Activated T-cell treated with anti-CD3 and anti-CD28 coated beads, Interleukin-2, amount 50 U/mL, for 72 hours (primary cell): ENCODE measurements around the gene FMN1. TPM values are rescaled to one million over a fixed set of nuclear protein-coding genes. Genes with fewer than 3 reads are reported as not detected.

Experiments used
- ATAC-seq, 2 donors: fragments of 150-1000 bp; cut with Tn5 transposase; replicated peaks in 1 of 2; 2 replicates each; pipeline ENCODE4 v1.10.0; 2021; ENCODE audit warnings: moderate library complexity in 2 of 2, mild to moderate bottlenecking in 1 of 2
- DNase-seq, 2 donors: peaks; one replicate each; pipeline ENCODE4 v3.0.0; 2021 to 2022; ENCODE audit warnings: mixed read lengths in 1 of 2
- H3K27ac Mint-ChIP-seq: one replicate; pipeline ENCODE4 v1.8.0; 2022; ENCODE audit warnings: mild to moderate bottlenecking, moderate library complexity, mixed read lengths
- H3K27me3 Mint-ChIP-seq: one replicate; pipeline ENCODE4 v1.8.0; 2022; ENCODE audit warnings: low read depth, mixed read lengths
- H3K36me3 Mint-ChIP-seq, 2 donors: one replicate each; pipeline ENCODE4 v1.8.0; 2022; ENCODE audit warnings: mixed read lengths in 2 of 2, mild to moderate bottlenecking in 1 of 2; ENCODE audit not compliant: insufficient read depth in 2 of 2
- H3K4me1 Mint-ChIP-seq: one replicate; pipeline ENCODE4 v1.8.0; 2022; ENCODE audit warnings: low read depth, mixed read lengths
- H3K4me3 Mint-ChIP-seq, 2 donors: one replicate each; pipeline ENCODE4 v1.8.0; 2022; ENCODE audit warnings: mild to moderate bottlenecking in 2 of 2, mixed read lengths in 2 of 2, moderate library complexity in 2 of 2
- H3K9me3 Mint-ChIP-seq, 2 donors: one replicate each; pipeline ENCODE4 v1.8.0; 2022; ENCODE audit warnings: mixed read lengths in 2 of 2
- total RNA-seq, 2 donors: library from RNA; stranded (reverse); gene quantifications; one replicate each; pipeline ENCODE4 v1.2.3, GENCODE V29; 2022

FMN1 gene
- total RNA-seq, 2 donors from 2014 or later = 0.74 to 1.1 TPM

DNA sequence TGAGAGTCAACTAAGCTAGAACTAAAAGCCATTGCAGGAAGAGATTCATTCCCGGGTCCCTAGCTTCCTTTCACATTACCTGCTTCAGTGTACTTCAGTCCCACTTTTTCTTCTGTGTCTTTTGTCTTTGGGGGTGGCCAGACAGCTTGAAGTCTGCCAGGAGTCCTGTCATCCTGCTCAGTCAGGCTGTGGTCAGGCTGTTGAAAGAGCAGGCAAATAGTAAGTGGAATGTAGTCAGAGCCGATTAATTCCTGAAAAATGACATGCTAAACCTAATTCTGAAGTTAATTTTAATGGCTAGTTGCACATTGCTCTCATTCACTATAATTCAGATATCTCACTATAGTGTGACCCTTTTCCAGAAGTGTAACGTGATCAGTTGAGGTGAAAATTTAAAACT, 129.6 kb downstream of the FMN1 start:
- no peaks in the 10 kb centered on the region for H3K36me3 Mint-ChIP-seq
- DNase-seq (no peak), ATAC-seq (no peak)
- peaks cover 18% of the 10 kb centered on the region for H3K4me1 Mint-ChIP-seq
- H3K27me3 Mint-ChIP-seq = peaks cover 9% of the 10 kb centered on the region
- no peak overlapping the region for H3K27ac Mint-ChIP-seq
- no peaks in the 10 kb centered on the region for H3K9me3 Mint-ChIP-seq
- no peak overlapping the region for H3K4me3 Mint-ChIP-seq

DNA sequence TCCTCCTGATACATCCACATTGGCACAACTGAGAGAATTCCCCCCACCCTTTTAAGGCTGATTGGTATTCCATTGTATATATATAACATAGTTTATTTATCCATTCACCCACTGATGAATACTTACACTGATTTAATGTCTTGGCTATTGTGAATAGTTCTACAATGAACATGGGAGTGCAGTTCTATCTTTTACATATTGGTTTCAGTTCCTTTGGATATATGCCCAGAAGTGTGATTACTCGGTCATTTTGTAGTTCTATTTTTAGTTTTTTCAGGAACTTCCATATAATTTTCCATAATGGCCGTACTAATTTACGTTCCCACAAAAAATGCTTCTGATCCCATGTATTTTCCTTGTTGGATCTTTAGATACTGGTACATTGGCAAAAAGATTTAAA, 135.3 kb downstream of the FMN1 start:
- Mint-ChIP-seq H3K9me3 (no peaks in the 10 kb centered on the region), H3K4me1 (no peaks in the 10 kb centered on the region), H3K36me3 (no peaks in the 10 kb centered on the region), H3K27ac (no peak overlapping the region), H3K27me3 (no peaks in the 10 kb centered on the region), H3K4me3 (no peak overlapping the region)
- ATAC-seq = no peak
- no peak for DNase-seq

DNA sequence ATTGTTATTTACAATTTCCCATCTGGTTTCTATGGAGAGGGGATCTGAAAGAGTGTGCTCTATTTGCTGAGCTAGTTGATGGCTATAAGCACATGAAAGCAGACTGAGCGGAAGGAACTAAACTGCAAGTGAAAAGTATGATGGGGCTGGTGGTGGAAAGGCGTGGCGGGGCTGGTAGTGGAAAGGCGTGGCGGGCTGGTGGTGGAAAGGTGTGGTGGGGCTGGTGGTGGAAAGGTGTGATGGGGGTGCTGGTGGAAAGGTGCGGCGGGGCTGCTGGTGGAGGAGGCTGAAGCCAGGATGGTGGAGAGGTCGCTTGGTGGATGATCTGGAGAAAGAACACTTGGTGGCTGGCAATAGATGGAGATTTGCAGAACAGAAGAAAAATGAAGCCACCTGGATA, 136.7 kb downstream of the FMN1 start:
- H3K4me1 Mint-ChIP-seq = no peaks in the 10 kb centered on the region
- ATAC-seq = no peak
- no peak overlapping the region for H3K27ac Mint-ChIP-seq
- no peak for DNase-seq
- H3K36me3 Mint-ChIP-seq = no peaks in the 10 kb centered on the region
- no peaks in the 10 kb centered on the region for H3K9me3 Mint-ChIP-seq
- no peak overlapping the region for H3K4me3 Mint-ChIP-seq
- no peaks in the 10 kb centered on the region for H3K27me3 Mint-ChIP-seq

DNA sequence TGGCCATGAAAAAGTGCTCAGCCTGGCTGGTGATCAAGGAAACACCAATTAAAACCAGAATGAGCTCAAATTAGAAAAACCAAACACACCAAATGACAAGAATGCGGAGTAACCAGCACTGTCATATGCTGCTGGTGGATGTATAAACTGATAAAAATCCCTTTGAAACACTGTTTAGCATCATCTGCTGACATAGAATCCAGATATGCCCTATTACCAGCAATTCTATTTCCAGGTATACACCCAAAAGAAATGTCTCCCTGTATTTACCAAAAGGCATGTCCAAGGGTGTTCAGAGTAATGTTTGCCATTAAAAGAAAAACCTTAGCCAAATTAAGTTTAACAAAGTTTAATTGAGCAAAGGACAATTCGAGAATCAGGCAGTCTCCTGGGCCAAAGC, 138.6 kb downstream of the FMN1 start:
- no peak overlapping the region for H3K27ac Mint-ChIP-seq
- no peaks in the 10 kb centered on the region for H3K27me3 Mint-ChIP-seq
- DNase-seq (no peak), ATAC-seq (no peak)
- H3K4me3 Mint-ChIP-seq = no peak overlapping the region
- no peaks in the 10 kb centered on the region for H3K4me1 Mint-ChIP-seq
- H3K36me3 Mint-ChIP-seq = no peaks in the 10 kb centered on the region
- no peaks in the 10 kb centered on the region for H3K9me3 Mint-ChIP-seq

DNA sequence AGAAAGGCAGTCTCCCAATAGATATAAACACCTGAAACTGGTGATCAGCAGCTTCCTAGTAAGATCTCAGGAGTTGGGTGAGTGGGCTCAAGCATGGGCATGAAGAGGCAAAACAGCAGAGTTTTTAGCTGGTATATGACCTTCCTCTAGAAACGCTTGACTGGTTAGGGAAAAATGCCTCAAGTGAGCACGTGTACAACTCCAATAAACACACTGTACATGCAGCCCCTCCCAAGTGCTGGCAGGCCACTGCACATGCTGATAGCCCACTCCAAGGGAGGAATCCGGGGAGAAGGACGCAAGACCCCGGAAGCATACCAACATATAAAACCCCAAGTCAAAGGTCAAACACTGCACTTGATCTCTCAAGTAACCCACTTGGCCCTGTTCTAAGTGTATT, 143.0 kb downstream of the FMN1 start:
- Mint-ChIP-seq H3K4me3 (no peak overlapping the region), H3K27ac (no peak overlapping the region), H3K9me3 (peaks cover 6 to 7% of the 10 kb centered on the region in 2 donors), H3K36me3 (peaks cover 8 to 13% of the 10 kb centered on the region in 2 donors), H3K27me3 (no peaks in the 10 kb centered on the region), H3K4me1 (no peaks in the 10 kb centered on the region)
- ATAC-seq (no peak), DNase-seq (no peak)

DNA sequence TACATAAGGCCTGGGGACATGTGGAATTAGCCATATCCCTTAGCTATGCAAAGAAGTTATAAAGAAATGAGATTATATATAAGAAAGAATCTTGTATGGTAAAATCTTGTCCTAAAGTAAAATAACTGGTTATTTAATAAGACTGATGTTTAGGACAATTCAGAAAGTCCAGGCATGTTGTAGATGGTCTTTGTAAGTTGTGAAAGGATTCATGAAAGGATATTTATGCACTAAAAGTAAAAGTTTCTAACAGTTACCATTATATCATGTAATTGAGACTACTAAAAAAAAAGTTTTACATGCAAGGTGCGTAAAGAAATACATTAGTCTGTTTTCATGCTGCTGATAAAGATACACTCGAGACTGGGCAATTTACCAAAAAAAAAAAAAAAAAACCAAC, 146.3 kb downstream of the FMN1 start:
- Mint-ChIP-seq H3K9me3 (peaks cover 7 to 8% of the 10 kb centered on the region in 2 donors), H3K36me3 (peaks cover 9 to 13% of the 10 kb centered on the region in 2 donors), H3K4me3 (no peak overlapping the region), H3K4me1 (no peaks in the 10 kb centered on the region), H3K27ac (no peak overlapping the region), H3K27me3 (no peaks in the 10 kb centered on the region)
- ATAC-seq (no peak), DNase-seq (no peak)

DNA sequence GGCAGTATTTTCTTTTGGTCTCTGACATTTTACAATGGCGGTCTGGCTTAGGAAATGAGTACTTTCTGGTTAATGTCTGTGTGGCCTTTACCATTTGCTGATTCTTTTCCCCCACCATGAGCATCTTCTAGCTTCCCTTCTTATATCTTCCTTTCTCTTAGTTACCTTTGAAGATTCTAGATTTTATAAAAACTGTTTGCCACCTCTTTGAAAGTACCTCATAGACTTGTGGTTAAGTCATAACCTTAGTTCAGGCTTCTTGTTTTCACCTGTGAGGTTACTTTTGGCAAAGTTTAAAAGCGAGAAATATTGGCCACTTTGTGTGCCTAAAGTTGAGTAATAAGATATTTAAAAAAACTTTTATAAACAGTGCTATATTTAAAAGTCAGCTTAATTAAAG, 147.4 kb downstream of the FMN1 start:
- DNase-seq (no peak), ATAC-seq (no peak)
- Mint-ChIP-seq H3K4me1 (no peaks in the 10 kb centered on the region), H3K27me3 (no peaks in the 10 kb centered on the region), H3K36me3 (peaks cover 10 to 13% of the 10 kb centered on the region in 2 donors), H3K27ac (no peak overlapping the region), H3K4me3 (no peak overlapping the region), H3K9me3 (peaks cover 8 to 9% of the 10 kb centered on the region in 2 donors)

DNA sequence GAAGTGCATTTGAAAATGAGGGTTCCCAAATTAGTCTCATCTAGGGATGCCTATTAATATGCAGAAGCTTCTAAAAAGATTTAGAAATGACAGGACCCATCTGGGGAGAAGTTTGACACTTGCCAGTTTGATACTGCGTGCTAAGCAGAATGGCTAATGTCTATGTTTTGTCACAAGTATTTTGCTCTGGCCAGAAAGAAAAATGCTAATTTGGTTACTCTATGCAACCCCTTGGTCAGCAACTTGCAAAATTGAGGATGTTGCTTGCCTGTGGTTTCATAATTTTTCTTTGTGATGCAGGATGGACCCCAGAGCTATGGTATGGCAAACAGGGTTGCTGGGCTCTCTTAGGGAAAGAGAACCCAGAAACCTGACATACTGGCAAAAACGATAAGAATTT, 148.2 kb downstream of the FMN1 start:
- H3K36me3 Mint-ChIP-seq = peaks cover 10 to 13% of the 10 kb centered on the region in 2 donors
- peaks cover 8 to 9% of the 10 kb centered on the region in 2 donors for H3K9me3 Mint-ChIP-seq
- H3K27ac Mint-ChIP-seq = no peak overlapping the region
- no peak for DNase-seq
- ATAC-seq = no peak
- no peaks in the 10 kb centered on the region for H3K27me3 Mint-ChIP-seq
- H3K4me3 Mint-ChIP-seq = no peak overlapping the region
- no peaks in the 10 kb centered on the region for H3K4me1 Mint-ChIP-seq

DNA sequence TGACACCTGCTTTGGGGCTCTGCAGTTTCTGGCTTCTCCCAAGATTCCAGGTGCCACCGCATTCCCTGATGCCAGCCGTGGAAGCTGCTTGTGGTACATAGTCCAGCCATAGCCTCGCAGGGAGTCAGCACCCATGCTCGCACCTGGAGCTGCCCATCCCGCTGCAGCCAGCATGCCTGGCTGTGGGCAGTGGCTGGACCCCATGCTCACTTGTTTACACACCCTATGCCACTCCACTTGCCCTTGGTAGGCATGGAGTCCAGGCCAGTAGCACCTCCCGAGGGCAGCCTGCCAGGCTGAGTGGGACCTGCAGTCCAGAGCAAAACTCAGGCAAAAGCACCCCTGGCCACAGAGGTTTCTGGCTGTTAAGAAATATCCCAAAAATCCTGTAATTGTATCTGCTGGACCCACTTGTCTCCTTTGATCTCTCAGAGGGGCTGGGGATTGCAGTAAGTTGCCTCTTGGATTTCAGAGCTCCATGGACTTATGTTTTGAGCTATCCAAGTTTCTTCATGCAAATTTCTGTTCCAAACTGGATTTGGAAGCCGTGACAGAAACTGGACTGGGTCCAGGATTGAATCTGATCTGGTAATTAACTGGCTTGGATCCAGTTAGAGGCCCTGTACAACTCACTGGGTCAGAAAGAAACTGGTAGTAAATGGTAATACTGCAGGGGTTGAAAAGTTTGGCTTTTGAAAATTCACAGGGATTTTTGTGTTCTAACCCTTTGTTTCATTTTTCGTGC, 149.3 kb downstream of the FMN1 start:
- DNase-seq (no peak), ATAC-seq (no peak)
- H3K27me3 Mint-ChIP-seq = no peaks in the 10 kb centered on the region
- no peak overlapping the region for H3K27ac Mint-ChIP-seq
- H3K4me3 Mint-ChIP-seq = no peak overlapping the region
- peaks cover 10 to 13% of the 10 kb centered on the region in 2 donors for H3K36me3 Mint-ChIP-seq
- peaks cover 8% of the 10 kb centered on the region in 2 donors for H3K9me3 Mint-ChIP-seq
- no peaks in the 10 kb centered on the region for H3K4me1 Mint-ChIP-seq

DNA sequence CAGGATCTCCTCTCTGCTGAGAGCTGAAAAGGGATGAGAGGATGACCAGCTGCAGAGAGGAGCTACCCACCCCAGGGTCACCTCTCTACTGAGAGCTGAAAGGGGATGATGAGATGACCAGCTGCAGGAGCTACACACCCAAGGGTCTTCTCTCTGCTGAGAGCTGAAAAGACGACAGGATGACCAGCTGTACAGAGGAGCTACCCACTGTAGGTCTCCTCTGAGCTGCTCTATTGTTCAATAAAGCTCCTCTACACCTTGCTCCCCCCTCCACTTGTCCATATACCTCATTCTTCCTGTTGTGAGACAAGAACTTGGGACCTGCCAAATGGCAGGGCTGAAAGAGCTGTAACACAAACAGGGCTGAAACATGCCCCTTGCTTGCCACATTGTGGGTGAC, 149.9 kb downstream of the FMN1 start:
- ATAC-seq (no peak), DNase-seq (no peak)
- H3K4me3 Mint-ChIP-seq = no peak overlapping the region
- H3K27me3 Mint-ChIP-seq = no peaks in the 10 kb centered on the region
- H3K9me3 Mint-ChIP-seq = peaks cover 7 to 8% of the 10 kb centered on the region in 2 donors
- peaks cover 9 to 13% of the 10 kb centered on the region in 2 donors for H3K36me3 Mint-ChIP-seq
- no peak overlapping the region for H3K27ac Mint-ChIP-seq
- H3K4me1 Mint-ChIP-seq = no peaks in the 10 kb centered on the region

DNA sequence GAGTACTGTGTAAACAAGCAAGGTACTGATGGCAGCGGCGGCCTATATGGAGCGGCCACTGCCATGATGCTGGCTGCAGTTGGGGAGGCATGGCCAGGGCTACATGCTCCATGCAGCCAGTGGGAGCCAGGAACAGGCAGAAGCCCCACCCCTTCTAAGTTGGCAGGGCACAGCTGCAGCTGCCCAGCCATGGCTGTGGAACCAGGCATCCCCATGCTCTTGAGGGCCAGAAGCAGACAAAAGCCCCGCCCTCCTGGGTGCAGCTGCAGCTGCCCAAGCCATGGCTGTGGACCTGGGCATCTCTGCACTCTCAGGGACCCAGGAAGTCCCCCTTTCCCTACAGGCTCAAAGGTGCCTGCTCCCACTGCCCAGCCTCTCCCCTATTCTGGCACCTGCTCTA, 150.9 kb downstream of the FMN1 start:
- Mint-ChIP-seq H3K4me3 (no peak overlapping the region), H3K36me3 (peaks cover 5 to 11% of the 10 kb centered on the region in 2 donors), H3K27me3 (no peaks in the 10 kb centered on the region), H3K27ac (no peak overlapping the region), H3K9me3 (peaks cover 4 to 6% of the 10 kb centered on the region in 2 donors), H3K4me1 (no peaks in the 10 kb centered on the region)
- ATAC-seq (no peak), DNase-seq (no peak)

DNA sequence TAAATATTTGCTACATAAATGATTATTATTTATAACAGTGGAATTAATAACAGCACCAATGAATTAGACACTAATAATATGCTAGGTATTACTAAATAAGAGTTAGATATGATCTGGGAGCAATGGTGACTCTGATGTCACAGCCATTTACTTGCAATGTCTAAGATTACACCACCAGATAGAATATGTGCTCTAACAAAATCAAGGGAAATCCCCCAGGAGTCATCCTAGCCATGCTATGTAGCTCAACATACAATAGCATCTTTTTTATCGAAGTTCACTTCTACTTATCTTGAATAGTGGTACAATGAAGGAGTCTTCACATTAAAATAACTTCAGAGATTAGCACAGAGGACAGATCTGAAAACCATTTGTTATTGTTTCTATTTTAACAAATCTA, 154.0 kb downstream of the FMN1 start:
- ATAC-seq (no peak), DNase-seq (no peak)
- no peak overlapping the region for H3K4me3 Mint-ChIP-seq
- no peaks in the 10 kb centered on the region for H3K27me3 Mint-ChIP-seq
- peaks cover 0 to 2% of the 10 kb centered on the region in 2 donors for H3K36me3 Mint-ChIP-seq
- no peaks in the 10 kb centered on the region for H3K4me1 Mint-ChIP-seq
- no peak overlapping the region for H3K27ac Mint-ChIP-seq
- peaks cover 2% of the 10 kb centered on the region in 2 donors for H3K9me3 Mint-ChIP-seq

DNA sequence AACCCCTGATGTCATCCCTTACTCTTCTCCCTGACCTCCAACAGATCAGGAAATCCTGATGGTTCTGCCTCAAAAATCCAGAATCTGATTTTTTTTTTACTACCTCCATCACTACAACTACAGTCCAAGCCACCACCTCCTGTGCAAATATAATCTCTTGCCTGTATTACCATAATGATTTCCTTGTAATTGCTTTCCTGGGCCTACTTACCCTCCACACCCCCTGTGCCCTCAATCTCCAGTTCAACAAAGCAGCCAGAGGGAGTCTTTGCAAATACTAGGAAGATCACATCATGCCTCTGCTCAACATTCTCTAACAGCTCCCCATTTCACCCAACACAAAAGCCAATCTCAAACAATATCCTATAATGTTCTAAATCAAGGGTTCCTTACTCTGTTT, 159.9 kb downstream of the FMN1 start:
- Mint-ChIP-seq H3K27me3 (no peaks in the 10 kb centered on the region), H3K36me3 (no peaks in the 10 kb centered on the region), H3K4me3 (no peak overlapping the region), H3K4me1 (no peaks in the 10 kb centered on the region), H3K27ac (no peak overlapping the region), H3K9me3 (no peaks in the 10 kb centered on the region)
- ATAC-seq = no peak
- no peak for DNase-seq

DNA sequence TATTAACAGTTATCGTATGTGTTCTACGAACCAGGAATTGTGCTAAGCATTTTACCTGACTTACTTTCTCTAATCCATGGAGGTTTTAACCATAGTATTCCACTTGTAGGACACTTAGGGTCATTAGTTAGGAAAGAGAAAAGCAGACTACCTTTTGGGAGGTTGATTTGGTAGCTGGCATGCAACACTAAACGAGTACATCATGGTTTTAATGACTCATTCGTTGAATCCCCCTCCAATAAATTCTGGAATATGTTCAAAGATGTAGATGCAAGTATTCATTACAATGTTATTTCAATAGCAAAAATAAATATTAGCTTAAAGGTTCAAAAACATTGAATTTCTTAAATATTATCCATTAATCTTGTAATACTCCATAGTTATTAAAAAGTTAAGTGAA, 162.5 kb downstream of the FMN1 start:
- Mint-ChIP-seq H3K27ac (no peak overlapping the region), H3K27me3 (no peaks in the 10 kb centered on the region), H3K4me3 (no peak overlapping the region), H3K9me3 (no peaks in the 10 kb centered on the region), H3K4me1 (peaks cover 7% of the 10 kb centered on the region), H3K36me3 (no peaks in the 10 kb centered on the region)
- DNase-seq (no peak), ATAC-seq (no peak)
